Fibroblast of pulmonary artery (primary cell): ENCODE results near the gene CHD1.

ENCODE experiments used
- DNase-seq: peaks from one replicate; pipeline ENCODE4 v3.0.0-alpha.2; 2010; ENCODE audit warnings: low read depth
- H3K4me3 ChIP-seq: replicated peaks from 2 replicates; pipeline ENCODE4 v1.5.1; 2011; ENCODE audit warnings: low read depth, mild to moderate bottlenecking, control low read depth, low read length, moderate library complexity
- CTCF ChIP-seq: IDR thresholded peaks from 2 replicates; pipeline ENCODE4 v1.5.1; 2011; ENCODE audit warnings: mild to moderate bottlenecking, control low read depth, low read length, inconsistent platforms; ENCODE audit errors: missing control alignments

Gene CHD1

DNA sequence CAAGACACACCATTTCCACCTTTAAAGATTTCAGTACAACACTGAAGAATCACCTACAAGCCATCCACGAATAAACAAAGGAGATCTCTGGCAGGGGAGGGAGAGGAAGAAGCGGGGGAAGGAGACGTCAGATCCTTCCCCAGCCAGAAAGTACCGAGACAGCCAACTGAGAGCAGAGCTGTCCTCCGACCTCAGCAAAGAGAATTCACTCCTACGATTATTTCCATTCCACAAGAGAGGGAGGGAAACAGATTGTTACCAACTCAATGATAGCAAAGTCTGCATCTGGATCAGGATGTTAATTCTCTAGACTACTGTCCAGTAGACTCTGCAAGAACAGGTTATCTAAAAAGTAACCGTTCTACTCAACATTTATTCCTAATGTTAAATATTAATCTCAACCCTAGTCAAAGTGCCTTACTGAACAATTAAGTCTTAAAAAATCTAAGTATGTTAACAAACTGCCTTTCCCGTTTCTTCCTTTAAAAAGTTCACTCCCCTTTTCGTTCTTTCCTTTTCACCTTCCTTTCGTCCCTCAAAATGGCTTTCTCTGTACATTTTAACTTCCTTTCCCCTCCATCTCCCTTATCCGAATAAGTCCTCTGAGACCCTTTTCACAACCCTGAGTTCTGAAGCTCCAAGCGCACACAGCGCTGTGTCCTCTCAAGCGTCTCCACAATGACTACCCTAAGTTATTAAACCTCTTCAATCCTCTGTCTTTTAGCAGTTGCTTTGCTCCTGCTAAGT, 1.4 kb downstream of the CHD1 start:
- DNase-seq = peak; percentile 82
- TF ChIP-seq CTCF = no peak
- peak overlapping the region; percentile 93 for H3K4me3 ChIP-seq

DNA sequence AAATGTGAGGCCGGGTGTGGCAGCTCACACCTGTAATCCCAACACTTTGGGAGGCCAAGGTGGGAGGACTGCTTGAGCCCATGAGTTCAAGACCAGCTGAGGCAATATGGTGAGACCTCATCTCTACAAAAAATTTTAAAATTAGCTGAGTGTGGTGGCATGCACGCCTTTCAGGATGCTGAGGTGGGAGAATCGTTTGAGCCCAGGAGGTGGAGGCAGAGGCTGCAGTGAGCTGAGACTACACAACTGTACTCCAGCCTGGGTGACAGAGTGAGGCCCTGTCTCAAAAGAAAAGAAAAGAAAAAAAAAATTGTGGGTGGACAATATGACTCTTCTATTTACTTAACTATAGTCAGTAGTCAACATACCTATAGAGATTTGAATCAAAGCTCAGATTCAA, 4.8 kb downstream of the CHD1 start:
- TF ChIP-seq CTCF = no peak
- DNase-seq = no peak
- no peak overlapping the region for H3K4me3 ChIP-seq

DNA sequence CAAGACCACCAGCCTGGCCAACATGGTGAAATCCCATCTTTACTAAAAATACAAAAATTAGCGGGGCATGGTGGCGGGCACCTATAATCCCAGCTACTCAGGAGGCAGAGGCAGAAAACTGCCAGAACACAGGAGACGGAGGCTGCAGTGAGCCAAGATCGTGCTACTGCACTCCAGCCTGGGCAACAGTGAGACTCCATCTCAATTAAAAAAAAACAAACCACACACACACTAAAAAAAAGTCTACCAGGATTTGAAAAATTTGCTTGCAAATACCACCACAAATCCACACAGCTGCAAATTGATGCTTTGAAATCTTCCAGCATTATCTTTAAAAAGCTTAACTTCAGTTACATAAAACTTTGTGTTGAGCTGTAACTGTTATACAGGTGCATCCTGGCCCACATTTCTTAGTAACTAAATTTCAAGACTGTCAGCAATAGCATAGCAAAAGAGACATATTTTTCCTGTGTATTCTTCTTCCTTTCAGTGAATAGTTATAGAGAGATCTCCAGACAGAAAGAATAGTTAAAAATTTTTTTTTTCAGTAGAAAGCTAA, 6.8 kb downstream of the CHD1 start:
- no peak overlapping the region for H3K4me3 ChIP-seq
- DNase-seq = no peak
- TF ChIP-seq CTCF = no peak

- TF ChIP-seq CTCF = no peak
- H3K4me3 ChIP-seq = no peak overlapping the region
- no peak for DNase-seq
These were observed 11.4 kb downstream of the CHD1 start for GRCh38 chr5:98917433-98917832.

DNA sequence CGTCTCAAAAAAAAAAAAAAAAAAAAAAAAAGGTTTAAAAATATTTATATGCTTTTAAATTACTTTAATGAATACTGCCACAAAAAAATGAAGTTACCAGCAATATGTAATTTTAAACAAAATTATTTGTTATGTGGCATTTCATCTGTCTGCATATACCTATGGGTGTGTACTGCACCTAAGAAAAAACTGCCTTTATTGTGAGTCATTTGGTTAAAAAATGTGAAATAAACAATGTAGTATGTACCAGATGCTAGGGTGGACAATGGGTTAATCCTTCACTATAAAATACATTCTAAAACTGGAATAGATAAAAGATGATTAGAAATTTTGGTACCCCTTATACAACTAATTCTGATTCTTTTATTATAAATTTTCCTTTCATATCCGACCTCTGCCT, 12.3 kb downstream of the CHD1 start:
- no peak overlapping the region for H3K4me3 ChIP-seq
- DNase-seq = no peak
- no peak for TF ChIP-seq CTCF

- no peak for TF ChIP-seq CTCF
- no peak for DNase-seq
- no peak overlapping the region for H3K4me3 ChIP-seq
These were observed 14.9 kb downstream of the CHD1 start for GRCh38 chr5:98913911-98914310.

DNA sequence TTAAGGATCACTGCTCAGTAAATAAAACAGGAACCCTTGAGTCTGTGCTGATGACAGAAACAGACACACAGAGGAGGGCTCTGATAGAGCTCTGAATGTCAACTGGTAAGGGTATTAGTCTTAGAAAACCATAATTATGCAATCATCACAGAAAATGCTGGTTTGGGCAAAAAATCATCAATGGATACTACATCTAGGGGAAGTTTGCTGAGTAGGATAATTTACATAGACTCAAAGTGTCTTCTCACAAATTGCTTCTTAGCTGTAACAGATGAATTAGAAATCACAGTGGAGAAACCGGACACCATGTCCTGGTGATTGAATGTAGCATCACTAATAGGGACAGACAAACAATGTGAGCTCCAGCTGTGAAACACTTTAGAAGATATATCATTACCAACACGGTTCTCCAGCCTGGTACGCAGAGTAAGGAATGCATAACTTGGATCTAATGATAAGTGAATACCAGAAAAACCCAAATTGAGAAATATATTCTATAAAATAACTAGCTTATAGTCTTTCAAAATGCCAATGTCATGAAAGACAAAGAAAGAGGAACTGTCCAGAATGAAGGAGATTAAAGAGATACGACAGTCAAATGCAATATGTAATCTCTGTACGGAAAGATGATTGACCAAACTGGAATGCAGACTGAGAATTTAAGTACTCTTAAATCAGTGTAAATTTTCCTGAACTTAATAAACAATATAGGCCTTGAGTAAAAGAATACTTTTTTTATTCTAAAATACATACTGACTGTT, 17.3 kb downstream of the CHD1 start:
- TF ChIP-seq CTCF = no peak
- peak; percentile 53 for DNase-seq
- H3K4me3 ChIP-seq = no peak overlapping the region
